Dermis blood vessel endothelial cell (primary cell): Measurements from ENCODE around the gene ACAP1. TPM values are rescaled to one million over a fixed set of nuclear protein-coding genes. Genes with fewer than 3 reads are reported as not detected.

Experiments
- DNase-seq: peaks from one replicate; pipeline ENCODE4 v3.0.0; 2010
- total RNA-seq: library from RNA; depleted of rRNA; stranded (reverse); fragments of >200 nt; gene quantifications from 2 replicates; pipeline ENCODE4 v1.2.3, GENCODE V29; 2014

Gene ACAP1
- total RNA-seq, 1 donor from 2014 or later, result not detected

DNA sequence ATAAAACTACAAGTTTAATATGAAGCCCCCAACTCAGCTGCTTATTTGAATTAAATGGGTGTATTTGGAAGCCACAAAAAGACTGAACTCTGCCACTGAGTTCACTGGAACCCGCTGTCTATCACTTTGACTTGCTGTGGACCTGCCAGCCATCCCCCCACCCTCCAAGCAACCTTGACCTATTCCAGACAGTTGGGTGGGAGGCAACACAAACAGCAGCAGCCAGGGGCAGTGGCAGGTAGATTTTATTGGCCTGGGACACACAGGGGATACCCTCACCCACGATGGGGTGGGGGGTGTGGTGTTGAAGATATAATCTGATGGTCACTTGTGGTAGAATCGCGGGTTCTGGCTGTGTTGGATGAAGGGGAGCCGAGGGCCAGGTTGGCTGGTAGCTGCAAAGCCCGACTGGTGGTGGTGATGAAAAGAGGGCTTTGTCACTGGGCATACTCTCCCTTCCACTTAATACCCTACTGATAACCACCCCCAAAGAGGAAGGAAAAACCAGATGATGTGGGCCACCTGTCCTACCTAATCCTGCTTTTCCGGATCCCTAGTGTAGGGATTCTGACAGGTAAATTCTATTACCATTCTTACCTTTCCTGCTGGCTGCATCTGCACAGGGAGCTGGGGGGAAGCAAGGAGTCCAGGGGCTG lies 23.8 kb upstream of the ACAP1 start:
- DNase-seq, result no peak

DNA sequence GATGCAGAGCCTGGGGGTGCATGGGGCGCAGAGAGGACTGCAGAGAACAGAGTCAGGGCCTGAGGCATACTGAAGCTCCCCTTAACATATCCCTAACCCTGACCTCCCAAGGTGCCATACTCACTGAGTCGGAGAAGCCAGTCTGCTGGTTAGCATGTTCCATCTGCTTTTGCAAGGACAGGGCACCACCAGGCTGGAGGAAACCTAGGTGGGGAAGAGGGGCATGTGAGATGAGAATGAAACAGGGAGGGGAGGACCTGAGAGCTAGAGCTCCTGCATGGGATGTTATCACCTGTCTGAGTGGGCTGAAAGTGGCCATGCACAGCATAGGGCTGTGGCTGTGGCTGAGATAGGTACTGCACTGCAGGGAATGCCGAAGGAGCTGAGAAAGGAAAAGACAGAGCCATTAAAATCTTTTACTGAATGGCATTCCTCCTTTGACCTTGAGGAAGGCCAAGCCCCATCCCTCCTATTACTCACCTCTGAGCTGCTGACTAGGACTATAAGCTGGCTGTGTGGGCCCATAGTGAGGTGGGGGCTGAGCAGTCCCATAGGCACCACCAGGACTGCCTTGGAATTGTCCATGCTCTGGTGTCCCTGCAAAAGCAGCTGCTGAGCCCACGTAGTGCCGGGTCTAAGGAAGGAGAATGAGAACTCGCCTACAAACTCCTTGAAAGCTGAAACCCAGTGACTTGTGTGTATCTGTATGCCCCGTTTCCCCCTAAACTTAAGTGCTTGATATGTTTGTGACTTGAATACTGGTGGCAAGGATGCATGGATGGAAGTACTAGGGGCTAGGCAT lies 23.0 kb upstream of the ACAP1 start:
- DNase-seq, result no peak

DNA sequence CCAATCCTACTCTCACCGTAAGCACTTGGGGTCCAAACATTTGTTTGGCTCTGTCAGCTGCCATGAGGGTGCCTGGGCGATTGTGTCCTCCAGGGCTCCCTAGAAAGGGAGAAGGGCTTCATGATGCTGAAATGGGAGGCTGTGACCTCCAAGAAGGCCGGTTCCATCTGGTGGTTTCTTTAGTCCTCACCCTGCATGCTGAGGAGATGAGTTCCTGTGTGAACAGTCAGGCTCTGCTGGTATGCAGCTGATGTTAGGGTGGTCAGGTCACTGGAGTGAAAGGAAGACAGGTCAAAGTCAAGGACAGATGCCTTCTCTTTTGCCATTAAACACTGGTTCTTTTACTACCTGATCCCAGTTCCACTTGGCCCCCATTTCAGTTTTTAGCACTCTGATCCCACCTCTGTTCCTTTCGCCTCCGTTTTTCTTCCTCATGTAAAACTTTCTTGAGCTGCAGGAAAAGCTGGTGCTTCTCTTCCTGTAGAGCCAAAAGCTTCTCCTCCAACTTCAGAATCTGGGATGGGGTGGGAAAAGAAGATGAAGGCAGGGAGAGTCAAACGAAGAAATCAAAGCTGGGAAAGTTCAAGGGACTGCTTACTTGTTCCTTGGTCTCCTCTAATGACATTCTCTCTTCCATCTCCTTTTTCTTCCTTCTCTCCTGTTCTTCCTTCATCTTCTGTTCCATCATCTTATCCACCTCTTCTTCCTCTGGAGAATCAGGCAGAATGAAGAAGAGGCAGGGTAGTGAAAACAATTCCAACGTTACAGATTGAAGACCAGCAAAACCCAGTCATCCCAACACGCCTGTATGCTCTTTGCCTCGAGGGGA lies 22.2 kb upstream of the ACAP1 start:
- DNase-seq, result no peak

GRCh38 chr17:7314719-7315569 lies 21.4 kb upstream of the ACAP1 start, which contains the start of gene GPS2:
Gene GPS2, minus strand, starts transcription at chr17:7315360. Its CDS starts 308 bp downstream, at chr17:7315052.
- DNase-seq, result peak; percentile 91

DNA sequence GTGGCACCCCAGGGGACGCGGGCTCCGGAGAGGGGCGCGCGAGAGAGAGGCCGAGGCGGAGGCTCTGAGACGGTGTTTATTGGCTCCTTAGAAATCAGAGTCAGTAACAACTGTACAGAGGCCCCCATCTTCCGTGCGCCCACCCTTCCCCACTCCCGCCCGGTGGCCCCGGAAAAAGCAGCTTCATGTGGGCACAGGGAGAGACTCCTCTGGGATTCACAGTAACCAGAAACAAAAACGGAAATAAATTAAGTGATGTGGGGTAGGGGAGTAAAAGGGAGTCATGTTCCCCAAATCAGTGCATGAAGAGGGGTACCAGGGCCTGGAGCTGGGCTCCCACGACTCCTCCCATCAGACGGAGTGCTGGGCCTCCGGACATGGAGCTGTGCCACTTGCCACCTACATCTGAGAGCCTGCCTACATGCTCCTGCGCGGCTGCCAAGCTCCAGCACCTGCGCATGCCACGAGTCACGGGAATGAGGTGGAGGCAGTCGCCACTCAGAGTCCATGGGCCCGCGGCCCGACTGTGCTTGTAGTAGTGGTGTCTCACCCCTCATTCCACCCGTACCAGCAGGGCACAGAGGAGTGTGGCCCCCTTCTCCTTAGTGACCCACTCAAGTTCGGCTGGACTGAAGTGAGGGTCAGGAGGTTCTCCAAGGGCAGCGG lies 20.6 kb upstream of the ACAP1 start:
- DNase-seq, result no peak

- DNase-seq, result no peak
Measured at GRCh38 chr17:7317161-7317803, 19.0 kb upstream of the ACAP1 start.

GRCh38 chr17:7318121-7318860 lies 18.0 kb upstream of the ACAP1 start:
- no peak for DNase-seq

- DNase-seq, result no peak
Measured at GRCh38 chr17:7321466-7321865, 14.9 kb upstream of the ACAP1 start.

GRCh38 chr17:7322520-7323194 lies 13.7 kb upstream of the ACAP1 start:
- no peak for DNase-seq

- DNase-seq, result peak; percentile 69
Measured at GRCh38 chr17:7323731-7324437, 12.4 kb upstream of the ACAP1 start.

GRCh38 chr17:7324438-7324779 lies 11.9 kb upstream of the ACAP1 start:
- DNase-seq, result no peak

GRCh38 chr17:7325031-7325528 lies 11.2 kb upstream of the ACAP1 start:
- DNase-seq, result no peak

GRCh38 chr17:7326186-7326585 lies 10.1 kb upstream of the ACAP1 start:
- DNase-seq, result no peak

DNA sequence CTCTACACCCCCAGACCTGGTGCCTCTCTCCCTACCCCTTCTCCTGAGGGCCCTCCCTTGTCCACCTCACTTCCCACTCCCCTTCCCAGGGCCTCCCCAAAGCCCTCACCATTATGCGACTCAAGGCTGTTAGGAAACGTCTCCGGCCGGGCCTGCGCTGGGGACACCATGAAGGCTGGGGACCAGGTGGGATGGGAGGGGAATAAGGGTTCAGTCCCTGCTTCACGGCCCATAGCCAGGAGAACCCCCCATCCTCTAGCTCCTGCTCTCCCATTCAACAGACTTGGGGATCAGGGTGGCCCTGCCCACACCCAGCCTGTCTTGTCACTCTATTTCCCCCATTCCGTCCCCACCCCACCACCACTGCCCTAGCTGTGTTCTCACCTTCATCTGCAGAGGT lies 9.3 kb upstream of the ACAP1 start:
- no peak for DNase-seq

DNA sequence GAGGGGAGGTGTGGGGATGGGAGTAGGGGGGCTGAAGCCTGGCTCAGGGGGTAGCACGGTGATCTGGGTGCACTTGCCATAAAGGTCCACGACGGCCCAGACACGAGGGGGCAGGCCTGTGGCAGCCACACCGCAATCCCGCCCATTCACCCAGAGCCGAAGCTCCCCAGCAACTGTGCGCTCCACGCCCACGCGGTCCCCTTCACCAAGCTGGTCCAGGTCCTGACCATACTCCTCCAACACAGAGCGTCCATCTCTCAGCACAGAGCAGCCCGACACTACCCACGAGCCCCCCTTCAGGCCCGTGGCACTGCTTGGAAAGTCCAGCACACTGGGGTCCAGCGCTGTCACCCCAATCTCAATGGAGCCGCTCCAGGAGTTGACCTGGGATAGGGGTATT lies 8.8 kb upstream of the ACAP1 start:
- DNase-seq, result no peak

- no peak for DNase-seq
Measured at GRCh38 chr17:7328009-7328408, 8.3 kb upstream of the ACAP1 start.

GRCh38 chr17:7328840-7329373 lies 7.4 kb upstream of the ACAP1 start, which contains the start of gene NEURL4:
Gene NEURL4, minus strand, starts transcription at chr17:7329335. Its CDS starts 23 bp downstream, at chr17:7329312.
- DNase-seq, result peak; percentile 57

- DNase-seq, result peak; percentile 99
Measured at GRCh38 chr17:7329374-7329996, 6.8 kb upstream of the ACAP1 start.
